ENCODE data around the gene KCNG2.
A peak's percentile ranks its signal among the peaks of the same experiment; 100 is the strongest.

The KCNG2 gene

GRCh38 chr18:79769698-79770500, 27.8 kb upstream of the KCNG2 start:
- peak; percentile 6 for DNase-seq

GRCh38 chr18:79770501-79770815, 27.3 kb upstream of the KCNG2 start:
- DNase-seq: no peak

GRCh38 chr18:79770826-79771225, 26.9 kb upstream of the KCNG2 start:
- DNase-seq: peak; percentile 2

- DNase-seq: peak; percentile 4
Measured at GRCh38 chr18:79771446-79772107, 26.2 kb upstream of the KCNG2 start.

- DNase-seq: no peak
Measured at GRCh38 chr18:79772108-79772864, 25.5 kb upstream of the KCNG2 start.

GRCh38 chr18:79772865-79773696, 24.7 kb upstream of the KCNG2 start:
- DNase-seq: no peak

- DNase-seq: no peak
Measured at GRCh38 chr18:79774111-79774510, 23.6 kb upstream of the KCNG2 start.

- no peak for DNase-seq
Measured at GRCh38 chr18:79775441-79776221, 22.1 kb upstream of the KCNG2 start.

GRCh38 chr18:79776674-79777073, 21.1 kb upstream of the KCNG2 start:
- DNase-seq: no peak

GRCh38 chr18:79778291-79778791, 19.4 kb upstream of the KCNG2 start:
- no peak for DNase-seq

- DNase-seq: no peak
Measured at GRCh38 chr18:79779021-79779699, 18.6 kb upstream of the KCNG2 start.

GRCh38 chr18:79779700-79780190, 18.0 kb upstream of the KCNG2 start:
- no peak for DNase-seq

- DNase-seq: no peak
Measured at GRCh38 chr18:79780547-79780946, 17.2 kb upstream of the KCNG2 start.

- no peak for DNase-seq
Measured at GRCh38 chr18:79781331-79781941, 16.3 kb upstream of the KCNG2 start.

GRCh38 chr18:79782566-79783308, 15.0 kb upstream of the KCNG2 start:
- DNase-seq: no peak

- DNase-seq: no peak
Measured at GRCh38 chr18:79784071-79784913, 13.4 kb upstream of the KCNG2 start.

GRCh38 chr18:79784965-79785770, 12.6 kb upstream of the KCNG2 start:
- DNase-seq: no peak

GRCh38 chr18:79785831-79786230, 11.9 kb upstream of the KCNG2 start:
- DNase-seq: no peak

Measured in activated CD8-positive, alpha-beta memory T cell treated with anti-CD3 and anti-CD28 coated beads, Interleukin-2, amount 50 U/mL, for 4 hours (primary cell).